ENCODE results near the gene ASB6.

The ASB6 gene

GRCh38 chr9:129686736-129687135 is 44.8 kb upstream of the ASB6 start:
- Histone ChIP-seq H3K4me3 (ENCODE audit: low read length, poor library complexity, severe bottlenecking) (no peak overlapping the region), H2AFZ (ENCODE audit: low read length) (no peak overlapping the region), H4K20me1 (ENCODE audit: insufficient read depth, low read length, poor library complexity, severe bottlenecking) (no peaks in the 10 kb centered on the region), H3K27me3 (ENCODE audit: insufficient read depth, low read length, poor library complexity, severe bottlenecking) (no peaks in the 10 kb centered on the region), H3K9ac (ENCODE audit: low read depth, low read length, poor library complexity, severe bottlenecking) (no peak overlapping the region), H3F3A (ENCODE audit: low read depth) (no peaks in the 10 kb centered on the region), H3K36me3 (ENCODE audit: insufficient read depth, low read length) (no peaks in the 10 kb centered on the region), H3K79me2 (ENCODE audit: insufficient read depth, low read length) (no peaks in the 10 kb centered on the region), H3K9me2 (replicated peaks; ENCODE audit: low read depth, low read length) (no peaks in the 10 kb centered on the region), H3K4me2 (ENCODE audit: low read depth, low read length, poor library complexity, severe bottlenecking) (no peak overlapping the region), H3K4me1 (ENCODE audit: insufficient read depth, low read length, poor library complexity, severe bottlenecking) (no peaks in the 10 kb centered on the region), H3K9me3 (ENCODE audit: insufficient read depth, low read depth, low read length) (no peaks in the 10 kb centered on the region)
- TF ChIP-seq EZH2phosphoT487 (IDR thresholded peaks at IDR 0.05; ENCODE audit: borderline replicate concordance): no peak
- TF ChIP-seq CTCF (conservative IDR thresholded peaks at IDR 0.05; ENCODE audit: low read length): no peak

GRCh38 chr9:129685933-129686259 is 43.9 kb upstream of the ASB6 start:
- Histone ChIP-seq H2AFZ (ENCODE audit: low read length) (no peak overlapping the region), H3K9me3 (ENCODE audit: insufficient read depth, low read depth, low read length) (no peaks in the 10 kb centered on the region), H3F3A (ENCODE audit: low read depth) (no peaks in the 10 kb centered on the region), H3K9me2 (replicated peaks; ENCODE audit: low read depth, low read length) (no peaks in the 10 kb centered on the region), H3K4me3 (ENCODE audit: low read length, poor library complexity, severe bottlenecking) (no peak overlapping the region), H3K79me2 (ENCODE audit: insufficient read depth, low read length) (no peaks in the 10 kb centered on the region), H3K9ac (ENCODE audit: low read depth, low read length, poor library complexity, severe bottlenecking) (no peak overlapping the region), H3K4me2 (ENCODE audit: low read depth, low read length, poor library complexity, severe bottlenecking) (no peak overlapping the region), H3K36me3 (ENCODE audit: insufficient read depth, low read length) (no peaks in the 10 kb centered on the region), H3K4me1 (ENCODE audit: insufficient read depth, low read length, poor library complexity, severe bottlenecking) (no peaks in the 10 kb centered on the region), H3K27me3 (ENCODE audit: insufficient read depth, low read length, poor library complexity, severe bottlenecking) (no peaks in the 10 kb centered on the region), H4K20me1 (ENCODE audit: insufficient read depth, low read length, poor library complexity, severe bottlenecking) (no peaks in the 10 kb centered on the region)
- no peak for TF ChIP-seq CTCF (conservative IDR thresholded peaks at IDR 0.05; ENCODE audit: low read length)
- no peak for TF ChIP-seq EZH2phosphoT487 (IDR thresholded peaks at IDR 0.05; ENCODE audit: borderline replicate concordance)

GRCh38 chr9:129685220-129685932 is 43.4 kb upstream of the ASB6 start:
- Histone ChIP-seq H4K20me1 (ENCODE audit: insufficient read depth, low read length, poor library complexity, severe bottlenecking) (no peaks in the 10 kb centered on the region), H3K4me2 (ENCODE audit: low read depth, low read length, poor library complexity, severe bottlenecking) (no peak overlapping the region), H3K9ac (ENCODE audit: low read depth, low read length, poor library complexity, severe bottlenecking) (no peak overlapping the region), H3K9me2 (replicated peaks; ENCODE audit: low read depth, low read length) (no peaks in the 10 kb centered on the region), H3F3A (ENCODE audit: low read depth) (no peaks in the 10 kb centered on the region), H3K4me1 (ENCODE audit: insufficient read depth, low read length, poor library complexity, severe bottlenecking) (no peaks in the 10 kb centered on the region), H3K4me3 (ENCODE audit: low read length, poor library complexity, severe bottlenecking) (no peak overlapping the region), H3K27me3 (ENCODE audit: insufficient read depth, low read length, poor library complexity, severe bottlenecking) (no peaks in the 10 kb centered on the region), H3K9me3 (ENCODE audit: insufficient read depth, low read depth, low read length) (no peaks in the 10 kb centered on the region), H3K79me2 (ENCODE audit: insufficient read depth, low read length) (no peaks in the 10 kb centered on the region), H2AFZ (ENCODE audit: low read length) (no peak overlapping the region), H3K36me3 (ENCODE audit: insufficient read depth, low read length) (no peaks in the 10 kb centered on the region)
- TF ChIP-seq EZH2phosphoT487 (IDR thresholded peaks at IDR 0.05; ENCODE audit: borderline replicate concordance) (no peak), CTCF (conservative IDR thresholded peaks at IDR 0.05; ENCODE audit: low read length) (no peak)

Data from Loucy (cell line).